ENCODE data around the gene CDC16. TPM values are rescaled to one million over a fixed set of nuclear protein-coding genes. Genes with fewer than 3 reads are reported as not detected.
"Not testable (repeated sequence)": the region's sequence is repeated elsewhere in the genome, so short reads cannot be mapped to it uniquely, and the experiment has no call there.

Gene CDC16
- total RNA-seq, 1 experiment from 2014 or later: 28.6 TPM

DNA sequence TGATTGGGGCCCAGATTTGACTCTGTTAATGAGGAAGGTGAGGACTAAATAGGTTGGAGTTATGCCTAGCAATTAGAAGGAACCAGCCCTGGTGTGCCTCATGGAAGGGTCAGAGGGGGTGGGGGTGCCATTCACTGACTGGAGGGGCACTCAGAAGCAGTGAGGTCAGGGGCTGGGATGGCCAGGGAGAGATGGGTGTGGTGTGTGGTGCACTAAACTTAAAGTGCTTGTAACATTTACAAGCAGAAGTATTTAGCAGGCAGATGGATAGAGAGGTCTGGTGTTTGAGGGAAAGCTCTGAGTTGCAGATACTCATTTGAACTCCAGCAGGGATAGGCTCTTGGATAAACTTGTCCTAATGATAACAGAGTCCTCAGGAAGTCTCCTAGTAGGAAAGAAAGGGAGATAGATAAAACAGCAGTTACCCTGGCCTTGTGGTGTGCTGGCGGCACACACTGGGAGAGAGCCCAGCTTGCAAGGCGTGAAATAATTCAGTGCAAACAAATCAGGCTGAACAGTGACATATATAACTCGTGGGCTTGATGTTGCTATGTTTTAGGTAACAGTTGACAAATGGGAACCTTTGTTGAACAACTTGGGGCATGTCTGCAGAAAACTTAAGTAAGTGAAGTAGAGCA lies 26.8 kb downstream of the CDC16 start:
- DNase-seq (ENCODE audit: low spot score): no peak

DNA sequence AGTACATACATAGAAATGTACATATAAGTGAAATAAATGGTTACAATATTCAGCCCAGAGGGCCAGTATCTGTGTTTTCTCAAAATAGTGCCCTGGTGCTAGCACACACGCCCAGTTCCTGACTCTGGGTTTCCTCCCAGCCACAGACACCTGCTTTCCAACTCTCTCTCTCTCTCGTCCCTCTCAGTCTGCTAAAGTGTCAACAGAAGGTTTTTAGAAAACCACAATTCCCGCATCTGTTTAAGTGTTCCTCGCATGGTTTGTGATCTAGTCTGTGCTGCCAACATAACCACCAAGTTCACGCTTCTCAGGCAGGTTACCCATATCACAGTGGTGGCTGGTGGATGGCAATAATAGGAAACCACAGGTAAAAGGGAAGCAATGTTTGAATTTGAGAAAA lies 28.9 kb downstream of the CDC16 start:
- no peak for DNase-seq (ENCODE audit: low spot score)

DNA sequence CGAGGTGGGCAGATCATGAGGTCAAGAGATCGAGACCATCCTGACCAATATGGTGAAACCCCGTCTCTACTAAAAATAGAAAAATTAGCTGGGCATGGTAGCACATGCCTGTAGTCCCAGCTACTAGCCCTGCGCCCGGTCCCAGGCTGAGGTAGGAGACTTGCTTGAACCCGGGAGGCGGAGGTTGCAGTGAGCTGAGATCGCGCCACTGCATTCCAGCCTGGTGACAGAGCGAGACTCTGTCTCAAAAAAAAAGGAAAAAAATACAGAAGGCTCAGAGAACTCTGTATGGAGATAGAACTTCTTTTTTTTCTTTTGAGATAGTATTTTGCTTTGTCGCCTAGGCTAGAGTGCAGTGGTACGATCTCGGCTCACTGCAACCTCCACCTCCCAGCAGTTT lies 29.6 kb downstream of the CDC16 start:
- not testable (repeated sequence) for DNase-seq (ENCODE audit: low spot score)

DNA sequence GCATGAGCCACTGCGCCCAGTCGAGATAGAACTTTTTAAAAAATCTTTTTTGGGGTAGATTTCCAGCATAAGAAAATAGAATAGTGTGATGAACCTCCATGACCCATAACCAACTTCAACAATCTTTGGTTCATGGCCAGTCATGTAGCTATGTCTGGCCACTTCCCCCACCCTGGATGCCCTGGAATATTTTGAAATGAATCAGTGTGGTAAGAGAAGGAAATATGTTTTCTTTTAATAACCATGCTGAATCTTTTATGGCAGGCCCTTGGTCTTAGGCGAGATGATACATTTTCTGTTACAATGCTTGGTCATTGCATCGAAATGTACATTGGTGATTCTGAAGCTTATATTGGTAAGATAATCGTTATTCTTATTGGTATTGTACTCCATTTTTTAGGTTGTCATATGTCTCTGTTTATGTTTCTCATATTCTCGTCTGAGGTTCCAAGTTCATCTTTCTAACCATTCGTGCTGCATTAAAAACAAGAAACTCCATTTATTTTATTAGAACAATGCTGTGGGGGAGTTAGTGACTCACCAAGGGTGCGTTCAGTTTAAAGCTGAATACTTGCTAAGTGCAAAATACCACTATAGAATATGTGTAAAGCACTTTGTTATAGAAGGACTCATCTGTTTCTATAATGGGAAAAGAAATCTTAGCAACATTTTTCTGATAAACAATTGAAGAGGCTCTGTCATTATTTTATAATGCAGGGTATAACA lies 30.4 kb downstream of the CDC16 start:
- no peak for DNase-seq (ENCODE audit: low spot score)

DNA sequence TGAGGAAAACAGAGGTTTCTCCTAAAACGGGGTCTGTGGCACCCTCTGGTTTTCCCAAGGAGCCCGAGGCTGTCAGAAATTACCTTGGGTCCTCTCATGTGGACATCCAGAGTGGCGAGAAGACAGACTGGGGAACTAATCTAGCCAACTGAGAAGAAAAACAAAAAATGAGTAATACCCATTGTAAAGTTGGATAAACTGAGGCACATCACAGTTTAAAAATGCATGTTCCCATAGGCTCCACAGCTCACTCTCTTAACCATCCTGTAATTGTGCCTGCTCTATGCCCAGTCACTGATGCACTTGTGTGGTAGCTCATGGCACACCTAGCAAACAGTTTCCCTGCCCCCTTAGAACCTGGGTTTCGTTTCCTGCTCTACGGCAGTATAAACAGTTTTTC lies 31.5 kb downstream of the CDC16 start:
- no peak for DNase-seq (ENCODE audit: low spot score)

DNA sequence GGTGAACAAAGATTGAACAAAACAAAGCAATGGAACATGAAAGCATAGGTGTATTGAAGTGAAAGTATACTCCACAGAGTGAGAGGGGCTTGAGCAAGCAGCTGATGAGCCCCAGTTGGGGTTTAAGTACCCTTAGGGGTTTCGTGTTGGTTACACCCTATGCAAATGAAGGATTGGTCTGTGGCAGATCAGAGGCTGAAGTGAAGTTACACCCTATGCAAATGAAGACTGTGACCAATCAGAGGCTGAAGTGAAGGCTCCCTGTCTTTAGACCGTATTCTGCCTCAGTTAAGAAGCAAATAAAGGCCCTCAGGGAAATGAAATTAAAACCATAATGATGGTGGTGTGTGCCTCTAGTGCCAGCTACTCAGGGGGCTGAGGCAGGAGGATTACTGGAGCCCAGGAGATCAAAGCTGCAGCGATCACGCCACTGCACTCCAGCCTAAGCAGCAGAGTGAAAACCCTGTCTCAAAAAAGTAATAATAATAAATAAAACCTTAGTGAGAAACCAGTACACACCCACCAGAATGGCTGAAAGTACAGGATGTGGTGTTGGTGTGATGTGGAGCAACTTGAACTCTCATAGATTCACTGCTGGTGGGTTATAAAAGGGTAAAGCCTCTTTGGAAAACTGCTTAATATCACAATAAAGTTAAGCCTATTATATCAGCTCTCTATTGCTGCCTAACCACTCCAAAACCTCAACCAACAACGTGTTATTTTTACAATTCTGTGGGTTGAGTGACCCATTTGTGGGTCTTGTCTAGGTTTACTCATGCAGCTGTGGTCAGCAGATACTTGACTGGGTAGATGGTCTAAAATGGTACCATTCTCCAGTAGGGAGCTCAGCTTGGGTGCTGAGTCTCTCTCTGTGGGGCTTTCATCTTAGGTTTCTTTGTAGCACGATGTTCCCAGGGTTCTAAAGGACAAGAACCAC lies 33.9 kb downstream of the CDC16 start:
- DNase-seq (ENCODE audit: low spot score): no peak

DNA sequence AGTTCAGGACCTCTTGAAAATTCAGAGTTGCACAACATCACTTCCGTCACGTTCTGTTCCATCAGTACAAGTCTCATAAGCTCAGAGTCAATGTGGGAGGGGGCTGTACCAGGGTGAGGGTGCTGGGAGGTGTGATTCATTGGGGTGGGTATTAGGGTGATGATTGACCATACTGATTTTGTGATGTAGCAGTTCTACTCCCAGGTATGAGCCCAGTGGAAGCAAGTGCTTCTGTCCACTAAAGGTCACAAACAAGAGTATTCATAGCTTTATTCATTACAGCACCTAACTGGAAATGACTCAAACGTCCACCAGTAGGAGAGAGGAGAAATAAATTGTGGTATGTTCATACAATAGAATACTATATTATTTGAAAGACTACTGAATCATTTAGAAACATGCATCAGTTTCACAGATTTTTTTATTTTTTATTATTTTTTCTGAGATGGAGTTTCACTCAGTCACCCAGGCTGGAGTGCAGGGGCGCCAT lies 34.6 kb downstream of the CDC16 start:
- DNase-seq (ENCODE audit: low spot score): no peak

DNA sequence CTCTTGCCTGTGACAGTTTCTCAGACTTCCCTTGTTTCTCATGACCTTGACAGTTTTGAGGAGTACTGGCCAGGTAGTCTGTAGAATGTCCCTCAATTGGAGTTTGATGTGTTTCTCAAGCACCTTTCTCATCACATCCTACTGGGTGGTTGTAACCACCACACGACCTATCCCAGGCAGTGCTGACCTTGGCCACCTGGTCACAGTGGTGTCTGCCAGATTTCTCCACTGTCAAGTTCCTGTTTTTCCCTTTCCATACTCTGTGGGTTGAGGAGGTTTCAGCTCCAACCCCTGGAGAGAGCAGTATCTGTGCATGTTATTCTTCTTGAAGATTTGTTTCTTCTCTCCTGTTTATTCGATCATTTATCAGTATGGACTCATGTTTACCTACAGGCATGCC lies 38.3 kb downstream of the CDC16 start:
- no peak for DNase-seq (ENCODE audit: low spot score)

DNA sequence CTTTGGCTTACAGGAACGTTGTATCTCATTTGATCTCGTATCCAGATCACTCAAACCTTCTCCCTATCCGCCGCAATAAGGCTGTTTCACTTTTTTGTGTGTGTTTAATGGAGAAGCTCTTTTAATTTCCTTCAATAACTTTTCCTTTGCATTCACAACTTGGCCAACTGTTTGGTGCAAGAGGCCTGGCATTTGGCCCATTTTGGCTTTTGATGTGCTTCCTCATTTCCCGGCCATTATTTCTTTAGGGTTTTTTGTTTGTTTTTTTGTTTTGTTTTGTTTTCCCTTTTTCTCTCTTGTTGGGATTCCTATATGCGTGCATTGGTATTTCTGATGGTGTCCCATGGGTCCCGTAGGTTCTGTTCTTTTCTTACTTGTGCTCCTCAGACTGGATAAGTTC lies 40.6 kb downstream of the CDC16 start:
- DNase-seq (ENCODE audit: low spot score): no peak

DNA sequence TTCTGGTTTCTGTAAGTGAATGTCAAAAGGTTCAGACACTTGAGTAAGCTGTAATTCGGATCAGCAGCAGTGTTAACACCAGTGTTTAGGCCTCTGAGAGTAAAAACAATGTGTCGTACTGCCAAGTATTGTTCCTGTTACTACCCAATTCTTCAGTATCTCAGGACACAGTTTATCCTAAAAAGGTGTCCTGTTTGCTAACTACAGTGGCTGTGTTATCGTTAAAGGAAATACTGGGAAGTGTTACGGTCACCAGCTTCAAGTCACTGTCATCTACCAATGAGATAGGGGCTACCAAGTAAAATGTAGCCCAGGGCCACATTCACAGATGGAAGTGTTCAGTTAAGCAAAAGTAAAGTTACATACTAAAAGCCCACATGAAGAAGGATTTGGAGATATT lies 44.4 kb downstream of the CDC16 start:
- no peak for DNase-seq (ENCODE audit: low spot score)

DNA sequence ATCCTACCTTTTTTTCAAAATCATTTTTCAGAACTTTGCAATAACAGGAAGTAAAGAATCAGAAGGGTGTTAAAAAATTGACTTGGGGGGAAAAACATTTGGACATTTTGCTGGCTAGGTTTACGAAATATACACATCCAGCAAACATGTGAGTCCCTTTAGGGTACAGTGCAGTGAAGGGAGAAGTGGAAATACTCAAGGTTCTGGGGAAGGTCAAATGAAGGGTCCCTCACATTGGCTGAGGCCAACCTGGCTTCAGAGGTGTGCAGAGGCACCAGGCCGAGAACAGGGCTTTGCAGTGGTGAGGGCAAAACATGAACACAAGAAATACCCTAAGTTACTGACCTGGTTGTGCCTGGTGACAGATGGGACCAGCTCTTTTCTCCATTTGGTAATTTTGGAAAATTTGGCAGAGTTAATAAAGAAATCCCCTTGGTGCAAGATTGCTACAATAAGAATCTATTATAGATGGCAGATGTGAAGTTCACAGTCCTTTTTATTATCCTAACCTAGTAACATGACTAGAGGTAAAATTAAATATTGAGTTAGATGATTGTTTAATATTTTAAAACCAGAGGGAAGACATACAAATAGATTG lies 45.2 kb downstream of the CDC16 start:
- DNase-seq (ENCODE audit: low spot score): no peak

DNA sequence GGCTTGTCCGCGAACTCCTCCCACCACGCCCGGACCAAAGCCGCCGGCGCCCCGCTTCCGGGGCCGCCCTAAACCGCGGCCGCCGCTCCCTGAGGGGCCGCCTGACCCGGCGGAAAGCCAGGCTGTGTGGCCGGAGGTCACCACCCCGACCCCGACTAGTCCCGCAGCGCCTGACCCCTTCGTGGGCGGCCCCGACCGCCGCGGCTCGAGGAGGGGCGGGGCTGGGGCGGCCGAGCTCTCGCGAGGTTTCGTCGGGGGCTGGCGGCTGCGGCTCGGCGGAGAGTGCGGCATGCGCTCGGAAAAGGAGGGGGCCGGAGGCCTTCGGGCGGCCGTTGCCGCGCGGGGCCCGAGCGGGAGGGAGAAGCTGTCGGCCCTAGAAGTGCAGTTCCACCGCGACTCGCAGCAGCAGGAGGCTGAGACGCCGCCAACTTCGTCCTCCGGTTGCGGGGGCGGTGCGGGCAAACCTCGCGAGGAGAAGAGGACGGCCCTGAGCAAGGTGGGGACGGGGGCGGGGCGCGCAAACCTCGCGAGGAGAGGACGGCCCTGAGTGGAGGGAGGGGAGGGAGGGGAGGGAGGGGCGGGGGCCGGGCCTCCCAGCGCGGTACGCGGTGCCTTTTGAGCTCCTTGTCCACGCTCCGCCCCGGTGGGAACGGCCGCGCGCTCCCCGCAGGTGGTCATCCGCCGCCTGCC lies 46.8 kb downstream of the CDC16 start, which contains the start of gene UPF3A:
UPF3A (plus strand) TSS at position 251 of the 690 bp plus-strand sequence; CDS start at position 290, 39 bp downstream.
- peak; percentile 94 for DNase-seq (ENCODE audit: low spot score)

DNA sequence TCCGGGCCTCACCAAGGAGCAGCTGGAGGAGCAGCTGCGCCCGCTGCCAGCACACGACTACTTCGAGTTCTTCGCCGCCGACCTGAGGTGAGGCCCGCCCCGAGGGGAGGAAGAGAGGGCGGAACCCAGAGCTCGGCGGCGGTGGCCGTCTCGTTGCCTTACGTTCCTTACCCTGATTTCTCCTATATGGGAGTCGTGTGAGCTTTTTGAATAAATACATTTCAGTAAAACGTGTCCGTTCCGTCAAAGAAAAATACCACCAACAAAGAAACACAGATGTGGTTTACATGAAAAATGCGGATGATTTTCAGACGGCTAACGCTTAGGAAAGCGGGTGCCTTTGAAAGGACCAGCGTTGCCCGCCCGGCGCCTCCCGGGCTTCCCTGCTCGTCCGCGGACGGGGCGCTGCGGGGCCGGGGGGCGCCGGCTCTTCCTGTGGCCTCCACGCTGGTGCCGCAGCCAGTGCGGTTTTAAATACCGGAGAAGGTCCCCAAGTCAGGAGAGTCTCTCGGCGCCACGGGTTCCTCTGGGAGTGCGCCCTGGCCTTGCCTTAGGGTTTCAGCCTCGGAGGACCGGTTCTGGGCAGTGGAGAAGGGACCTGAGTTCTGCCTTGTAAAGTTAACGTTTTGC lies 47.5 kb downstream of the CDC16 start:
- peak; percentile 86 for DNase-seq (ENCODE audit: low spot score)

DNA sequence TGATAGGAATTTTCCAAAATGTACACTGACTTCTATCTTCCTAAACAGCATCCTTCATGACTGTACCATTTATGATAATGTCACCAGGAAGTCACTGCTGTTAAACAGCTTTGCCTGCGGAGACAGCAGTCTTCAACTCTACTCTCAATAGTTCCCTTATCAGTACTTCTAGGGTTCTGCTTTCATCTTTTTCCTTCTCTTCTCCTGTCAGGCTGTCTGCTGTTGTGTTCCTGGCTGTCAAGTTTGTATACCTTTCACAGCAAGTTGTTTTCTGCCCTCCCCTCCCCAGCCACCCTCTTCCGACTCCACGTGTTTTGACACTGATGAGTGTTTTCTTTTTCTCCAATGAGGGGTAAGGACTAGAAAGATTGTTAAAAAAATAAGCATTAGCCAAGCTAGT lies 48.9 kb downstream of the CDC16 start:
- DNase-seq (ENCODE audit: low spot score): peak; percentile 29

DNA sequence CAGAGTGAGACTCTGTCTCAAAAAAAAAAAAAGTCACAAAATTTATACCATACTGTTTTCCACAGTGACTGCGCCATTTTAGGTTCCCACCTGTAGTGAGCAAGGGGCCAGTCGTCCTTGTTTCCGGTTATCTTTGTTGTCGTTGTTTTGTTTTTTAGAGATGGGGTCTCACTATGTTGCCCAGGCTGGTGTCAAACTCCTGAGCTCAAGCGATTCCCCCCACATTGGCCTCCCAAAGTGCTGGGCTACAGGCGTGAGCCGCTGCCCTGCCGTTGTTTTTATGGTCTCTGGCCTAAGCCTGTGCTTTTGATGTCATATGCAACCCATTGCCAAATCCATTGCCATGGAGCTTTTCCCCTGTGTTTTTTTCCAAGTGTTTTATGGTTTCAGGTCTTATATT lies 50.0 kb downstream of the CDC16 start:
- no peak for DNase-seq (ENCODE audit: low spot score)

DNA sequence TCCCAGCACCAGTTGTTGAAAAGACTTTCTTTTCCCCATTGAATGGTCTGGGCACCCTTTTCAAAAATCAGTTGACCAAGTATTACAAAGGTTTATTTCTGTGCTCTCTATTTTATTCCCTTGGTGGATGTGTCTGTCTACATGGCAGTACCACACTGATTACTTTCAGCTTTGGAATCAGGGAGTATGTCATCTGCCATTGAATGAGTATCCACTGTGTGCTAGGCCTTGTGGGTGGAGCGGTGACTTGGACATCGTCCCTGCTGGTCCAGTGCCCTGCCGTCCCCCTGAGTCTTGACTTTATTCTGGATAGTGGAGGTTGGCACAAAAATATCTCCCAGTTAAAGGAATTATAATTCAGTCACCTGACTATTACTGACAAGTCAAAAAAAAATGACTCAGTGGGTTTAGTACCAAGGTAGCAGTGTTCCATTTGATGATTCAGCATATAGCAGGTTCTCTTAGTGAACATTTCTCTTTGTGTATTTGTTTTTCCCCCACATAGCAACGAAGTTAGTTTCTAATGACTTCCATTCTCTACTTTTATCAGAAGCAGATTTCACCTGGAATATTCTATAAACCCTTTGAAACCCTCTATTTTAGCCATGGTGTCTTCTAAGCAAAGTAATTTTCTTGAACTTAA lies 50.6 kb downstream of the CDC16 start:
- DNase-seq (ENCODE audit: low spot score): no peak

DNA sequence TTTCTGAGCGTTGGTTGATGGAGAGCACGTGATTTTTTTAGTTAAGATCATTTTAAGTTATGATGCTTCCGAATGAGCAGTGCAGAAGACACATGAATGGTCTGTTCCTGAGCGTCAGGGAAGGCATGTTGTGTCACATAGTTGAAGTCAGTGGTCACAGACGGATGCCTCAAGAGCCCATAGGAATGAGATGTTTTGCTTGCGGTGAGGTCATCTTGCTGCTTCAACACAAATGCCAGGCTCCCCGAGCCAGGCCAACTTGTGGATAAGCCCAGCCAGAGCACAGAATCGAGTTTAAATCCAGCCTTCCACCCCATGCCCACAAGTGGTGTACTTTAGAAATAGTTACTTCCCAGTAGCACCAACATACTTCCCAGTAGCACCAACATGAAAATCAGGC lies 52.1 kb downstream of the CDC16 start:
- no peak for DNase-seq (ENCODE audit: low spot score)

DNA sequence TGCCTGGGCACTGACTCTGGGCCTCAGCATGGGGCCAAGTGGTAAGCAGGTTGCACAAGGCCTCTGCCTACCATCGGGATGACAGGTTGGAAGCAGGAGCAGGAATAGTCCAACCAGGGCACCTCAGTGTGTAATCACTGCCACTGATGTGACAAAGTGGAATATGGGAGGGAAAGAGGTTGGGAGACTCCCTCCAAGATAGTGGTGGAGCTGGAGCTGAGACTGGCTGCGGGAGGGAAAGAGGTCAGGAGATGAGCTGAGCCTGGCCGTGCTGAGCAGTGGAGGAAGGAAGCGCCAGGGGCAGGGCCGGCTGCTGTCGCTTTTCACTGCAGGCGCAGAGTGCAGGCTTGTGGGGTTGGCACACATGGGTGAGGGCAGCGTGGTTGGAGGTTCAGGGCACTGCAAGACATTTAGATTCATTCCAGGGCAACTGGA lies 53.5 kb downstream of the CDC16 start:
- no peak for DNase-seq (ENCODE audit: low spot score)

DNA sequence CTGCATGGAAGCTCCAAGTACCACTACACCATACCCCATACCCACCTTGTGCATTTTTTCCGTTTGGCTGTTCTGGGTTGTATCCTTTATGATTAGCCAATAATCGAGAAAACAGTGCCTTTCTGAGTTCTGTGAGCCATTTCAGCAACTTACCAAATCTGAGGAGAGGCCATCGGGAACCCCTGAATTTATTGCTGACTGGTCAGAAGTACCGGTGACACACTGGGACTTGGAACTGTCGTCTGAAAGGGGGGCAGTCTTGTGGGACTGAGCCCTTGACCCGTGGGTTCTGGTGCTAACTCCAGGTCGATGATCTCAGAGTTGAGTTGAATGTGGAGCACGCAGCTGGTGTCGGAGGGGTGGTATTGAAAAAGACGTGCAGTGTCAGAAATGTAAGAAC lies 61.8 kb downstream of the CDC16 start:
- DNase-seq (ENCODE audit: low spot score): no peak

DNA sequence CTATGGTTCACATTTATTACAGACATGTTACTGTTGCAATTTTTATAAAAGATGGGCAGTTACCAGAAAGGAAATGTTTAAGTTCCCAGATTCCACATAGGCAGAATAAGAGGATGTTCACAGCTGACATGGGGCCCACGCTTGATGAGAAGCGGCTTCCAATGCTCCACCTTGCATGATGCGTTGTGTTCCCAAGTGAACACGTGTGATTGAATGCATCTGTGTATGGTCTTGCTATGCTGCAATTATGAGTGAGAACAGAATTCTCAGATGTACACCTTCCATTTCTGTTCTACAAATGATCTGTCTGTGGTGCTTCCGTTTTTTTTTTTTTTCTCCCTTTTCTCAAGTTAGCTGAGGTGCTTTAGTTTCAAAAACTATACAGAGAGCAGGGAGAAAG lies 62.2 kb downstream of the CDC16 start:
- DNase-seq (ENCODE audit: low spot score): no peak

All from HT-29 (cell line).